K562 treated with DMSO at 1 percent for 48 hours (cell line): ENCODE results near the gene LAMB3. TPM values are rescaled to one million over a fixed set of nuclear protein-coding genes. Genes with fewer than 3 reads are reported as not detected.

Experiments used
- total RNA-seq: library from RNA; unstranded; fragments of 300-600 nt; gene quantifications from 2 replicates; pipeline ENCODE4 v1.2.3, GENCODE V29; 2022; ENCODE audit warnings: low replicate concordance; ENCODE audit errors: extremely low read depth

LAMB3 gene
- total RNA-seq = not detected in 2 replicates

DNA sequence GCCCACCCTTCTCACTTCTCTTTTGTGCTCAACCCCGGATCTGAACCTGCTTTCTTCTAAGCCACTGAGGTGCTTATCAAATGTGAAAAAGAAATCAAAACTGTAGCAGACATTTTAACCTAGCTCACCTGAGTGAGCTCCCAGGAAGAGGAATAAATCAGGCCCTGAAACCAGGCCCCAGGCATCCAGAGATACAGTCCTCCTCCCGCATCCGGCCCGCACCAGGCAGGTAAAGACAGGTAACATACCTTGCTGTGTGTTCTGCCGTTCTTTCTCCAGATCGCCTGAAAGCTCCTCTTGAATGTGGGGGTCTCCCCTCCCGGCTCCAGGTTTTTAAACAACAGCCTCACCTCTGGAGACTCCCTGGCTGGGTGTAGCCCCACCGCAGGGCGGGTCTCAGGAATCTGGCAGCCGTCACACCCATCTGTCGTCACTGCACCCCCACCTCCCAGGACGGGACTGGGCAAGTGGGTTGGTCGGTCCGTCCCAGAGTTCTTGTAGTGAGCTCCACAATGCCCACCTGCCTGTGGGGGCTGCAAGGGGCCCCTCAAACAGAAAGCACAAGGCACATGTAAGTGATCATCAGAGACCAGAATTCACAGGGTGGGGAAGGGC is at the start of gene LAMB3:
Gene LAMB3 (minus strand): TSS at position 305 of the 615 bp plus-strand sequence. CDS start 1,481 bp downstream, outside the sequence.

DNA sequence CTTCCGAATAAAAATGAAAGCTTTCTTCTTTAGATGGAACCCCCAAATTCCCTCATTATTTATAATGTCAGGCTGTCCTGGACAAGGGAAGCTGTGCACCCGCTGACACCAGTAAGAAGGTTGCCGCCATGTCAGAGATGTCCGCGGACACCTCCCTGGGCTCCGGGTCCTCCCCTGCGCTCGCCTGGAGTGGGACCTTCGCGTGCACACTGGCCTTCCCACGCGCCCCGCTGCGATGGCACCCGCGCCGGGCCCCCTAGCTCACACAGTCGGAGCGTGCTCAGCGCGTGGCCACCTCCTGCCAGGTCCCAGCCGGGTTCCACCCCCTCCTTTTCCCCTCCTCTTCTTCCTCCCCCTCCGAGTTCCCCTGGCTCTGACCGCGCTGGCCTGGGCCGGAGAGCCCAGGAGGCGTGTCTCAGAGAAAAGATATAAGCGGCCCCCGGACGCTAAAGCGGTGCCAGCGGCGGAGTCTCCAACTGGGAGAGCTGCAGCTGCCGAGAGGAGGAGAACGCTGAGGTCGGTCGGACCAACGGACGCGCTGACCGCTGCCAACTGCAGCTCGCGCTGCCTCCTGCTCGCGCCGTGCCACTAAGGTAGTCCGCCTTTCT is 22.8 kb upstream of the LAMB3 start, which contains the start of gene G0S2:
Gene G0S2 (plus strand): TSS at position 456 of the 608 bp plus-strand sequence. CDS start 273 bp downstream, outside the sequence.

DNA sequence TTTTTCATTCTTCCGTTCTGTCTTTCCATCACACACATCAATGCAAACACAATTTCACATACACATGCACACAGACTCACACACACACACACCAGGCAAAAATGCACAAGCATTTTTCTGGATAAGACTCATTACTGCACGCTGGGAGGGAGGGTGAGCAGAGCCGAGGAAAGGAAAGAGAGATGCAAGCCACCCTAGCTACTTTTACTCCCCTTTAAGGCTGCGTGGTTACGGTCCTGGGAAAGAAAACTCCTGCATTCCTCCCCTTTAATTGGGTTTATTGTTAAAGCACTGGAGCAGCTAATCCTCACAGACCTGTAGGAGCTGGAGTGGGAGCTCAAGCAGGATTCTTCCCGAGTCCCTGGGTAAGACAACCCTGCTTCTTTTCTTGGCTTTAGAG is 68.8 kb downstream of the LAMB3 start, which contains the start of gene CAMK1G:
Gene CAMK1G (plus strand): TSS at position 307 of the 400 bp plus-strand sequence. CDS start 11,270 bp downstream, outside the sequence.

Other genes starting within 250 kb of the LAMB3 start
- not detected in 2 replicates for gene CAMK1G, start 68.7 kb downstream of the LAMB3 start, total RNA-seq
- not detected in 2 replicates for gene G0S2, start 23.0 kb upstream of the LAMB3 start, total RNA-seq
- gene HSD11B1, start 52.4 kb upstream of the LAMB3 start, total RNA-seq = not detected in 2 replicates
- gene TRAF3IP3, start 103.6 kb upstream of the LAMB3 start, total RNA-seq = not detected in 2 replicates
- gene C1orf74, start 132.1 kb upstream of the LAMB3 start, total RNA-seq = not detected in 2 replicates
- gene IRF6, start 153.7 kb upstream of the LAMB3 start, total RNA-seq = not detected in 2 replicates
- gene UTP25, start 175.5 kb upstream of the LAMB3 start, total RNA-seq = not detected in 2 replicates